Epithelial cell of prostate (primary cell): ENCODE results near the gene NGDN.
"Not testable (repeated sequence)": the region's sequence is repeated elsewhere in the genome, so short reads cannot be mapped to it uniquely, and the experiment has no call there.

Source experiments
- DNase-seq: peaks from one replicate; pipeline ENCODE4 v3.0.0-alpha.2; 2011; ENCODE audit warnings: low read depth, low spot score
- H3K27ac ChIP-seq: fragments of 450-650 bp; 2 replicates; pipeline ENCODE4 v1.5.1; 2017; ENCODE audit warnings: mild to moderate bottlenecking

NGDN gene

GRCh38 chr14:23469127-23469905 lies at the start of gene NGDN:
TSS of gene NGDN (plus strand) at chr14:23469703. CDS start at chr14:23469716, 13 bp downstream.
- peak within 1 kb of the TSS; percentile 51 for H3K27ac ChIP-seq
- peak; percentile 100 for DNase-seq

GRCh38 chr14:23421594-23421993 lies 47.9 kb upstream of the NGDN start:
- no peak for DNase-seq
- no peak overlapping the region for H3K27ac ChIP-seq

- H3K27ac ChIP-seq = no peak overlapping the region
- DNase-seq = no peak
Observed at GRCh38 chr14:23423657-23424056, 45.8 kb upstream of the NGDN start.

GRCh38 chr14:23425169-23425568 lies 44.3 kb upstream of the NGDN start:
- no peak overlapping the region for H3K27ac ChIP-seq
- DNase-seq = no peak

- not testable (repeated sequence) for H3K27ac ChIP-seq, DNase-seq
Observed at GRCh38 chr14:23425798-23426197, 43.7 kb upstream of the NGDN start.

- no peak for DNase-seq
- no peak overlapping the region for H3K27ac ChIP-seq
Observed at GRCh38 chr14:23428686-23429495, 40.6 kb upstream of the NGDN start.

GRCh38 chr14:23430016-23430722 lies 39.3 kb upstream of the NGDN start:
- no peak for DNase-seq
- H3K27ac ChIP-seq = no peak overlapping the region

- H3K27ac ChIP-seq = no peak overlapping the region
- DNase-seq = no peak
Observed at GRCh38 chr14:23430723-23431085, 38.8 kb upstream of the NGDN start.

GRCh38 chr14:23431486-23431885 lies 38.0 kb upstream of the NGDN start:
- no peak for DNase-seq
- H3K27ac ChIP-seq = no peak overlapping the region

GRCh38 chr14:23432102-23432925 lies 37.2 kb upstream of the NGDN start:
- H3K27ac ChIP-seq = no peak overlapping the region
- no peak for DNase-seq

- H3K27ac ChIP-seq = no peak overlapping the region
- DNase-seq = no peak
Observed at GRCh38 chr14:23432946-23433345, 36.6 kb upstream of the NGDN start.

- DNase-seq = no peak
- no peak overlapping the region for H3K27ac ChIP-seq
Observed at GRCh38 chr14:23433457-23433856, 36.0 kb upstream of the NGDN start.

- H3K27ac ChIP-seq = no peak overlapping the region
- DNase-seq = no peak
Observed at GRCh38 chr14:23434488-23435222, 34.8 kb upstream of the NGDN start.

- no peak within 1 kb of the TSS for H3K27ac ChIP-seq
- no peak for DNase-seq
Observed at GRCh38 chr14:23435543-23436326, 33.8 kb upstream of the NGDN start, which contains the start of gene MYH7. TSS of gene MYH7 (minus strand) at chr14:23435660. CDS start at chr14:23433732, 1,928 bp downstream.

GRCh38 chr14:23436327-23437132 lies 33.0 kb upstream of the NGDN start:
- no peak for DNase-seq
- H3K27ac ChIP-seq = no peak overlapping the region

- no peak for DNase-seq
- H3K27ac ChIP-seq = no peak overlapping the region
Observed at GRCh38 chr14:23437133-23438100, 32.1 kb upstream of the NGDN start.
